HG02870 (cell line): Measurements from ENCODE around the gene MAGI2.
A peak's percentile ranks its signal among the peaks of the same experiment; 100 is the strongest.

ENCODE experiments used
- ATAC-seq: cut with Tn5 transposase; IDR thresholded peaks from one replicate; pipeline ENCODE4 v1.9.1; 2021; ENCODE audit warnings: mild to moderate bottlenecking, moderate library complexity; ENCODE audit not compliant: unreplicated experiment

The MAGI2 gene

GRCh38 chr7:77989981-77990566 lies 1463.4 kb downstream of the MAGI2 start:
- no peak for ATAC-seq

- ATAC-seq = no peak
Measured at GRCh38 chr7:77985974-77986339, 1467.5 kb downstream of the MAGI2 start.

- no peak for ATAC-seq
Measured at GRCh38 chr7:77985232-77985973, 1468.1 kb downstream of the MAGI2 start.

GRCh38 chr7:77983973-77984372 lies 1469.5 kb downstream of the MAGI2 start:
- ATAC-seq = no peak

- peak; percentile 86 for ATAC-seq
Measured at GRCh38 chr7:77982926-77983550, 1470.4 kb downstream of the MAGI2 start.

GRCh38 chr7:77980087-77980713 lies 1473.3 kb downstream of the MAGI2 start:
- no peak for ATAC-seq

- ATAC-seq = no peak
Measured at GRCh38 chr7:77979219-77979618, 1474.2 kb downstream of the MAGI2 start.

GRCh38 chr7:77975672-77976480 lies 1477.6 kb downstream of the MAGI2 start:
- no peak for ATAC-seq

GRCh38 chr7:77971726-77972125 lies 1481.7 kb downstream of the MAGI2 start:
- ATAC-seq = no peak

GRCh38 chr7:77967429-77967828 lies 1486.0 kb downstream of the MAGI2 start:
- no peak for ATAC-seq
